Ascending aorta (tissue), 2 donors: ENCODE data around the gene DEPDC7. TPM values are rescaled to one million over a fixed set of nuclear protein-coding genes. Genes with fewer than 3 reads are reported as not detected.
A peak's percentile ranks its signal among the peaks of the same experiment; 100 is the strongest.

Experiments
- DNase-seq, 2 donors: peaks; one replicate each; pipeline ENCODE4 v3.0.0-alpha.2; 2019; ENCODE audit warnings: low spot score in 2 of 2
- H3K27ac ChIP-seq, 2 donors: fragments of 200-600 bp; sonication (generic); one replicate each; pipeline ENCODE4 v1.5.1; 2016 to 2017; ENCODE audit warnings: mild to moderate bottlenecking in 1 of 2
- H3K27me3 ChIP-seq: fragments of 200-600 bp; sonication (generic); one replicate; pipeline ENCODE4 v1.5.1; 2017
- H3K36me3 ChIP-seq, 2 donors: fragments of 200-600 bp; sonication (generic); one replicate each; pipeline ENCODE4 v1.5.1; 2016
- H3K4me1 ChIP-seq, 2 donors: fragments of 200-600 bp; sonication (generic); one replicate each; pipeline ENCODE4 v1.5.1; 2016 to 2017; ENCODE audit warnings: mild to moderate bottlenecking in 1 of 2
- H3K4me3 ChIP-seq, 2 donors: fragments of 200-600 bp; sonication (generic); one replicate each; pipeline ENCODE4 v1.5.1; 2016 to 2017; ENCODE audit warnings: mild to moderate bottlenecking in 1 of 2
- H3K9me3 ChIP-seq, 2 donors: fragments of 200-600 bp; sonication (generic); one replicate each; pipeline ENCODE4 v1.5.1; 2016
- intact Hi-C: fragments of 100-400 bp; cut with DNase I; formaldehyde crosslinking; loops from one replicate; pipeline ENCODE4 v1.15.1; 2023
- total RNA-seq: library from RNA; depleted of rRNA; stranded (reverse); fragments of >200 nt; gene quantifications from one replicate; pipeline ENCODE4 v1.1.0, GENCODE V29; 2016
- TF ChIP-seq, protein P1 (sequence below), 3 experiments: fragments of 200-600 bp in 2 of 3; fragments of 450-650 bp in 1 of 3; sonication (generic) in 2 of 3; IDR thresholded peaks; one replicate each; pipeline ENCODE4 v1.5.1; 2016 to 2019; ENCODE audit warnings: antibody characterized with exemption in 3 of 3, mild to moderate bottlenecking in 1 of 3, moderate library complexity in 1 of 3

Gene DEPDC7
- total RNA-seq, 1 donor from 2014 or later = not detected

DNA sequence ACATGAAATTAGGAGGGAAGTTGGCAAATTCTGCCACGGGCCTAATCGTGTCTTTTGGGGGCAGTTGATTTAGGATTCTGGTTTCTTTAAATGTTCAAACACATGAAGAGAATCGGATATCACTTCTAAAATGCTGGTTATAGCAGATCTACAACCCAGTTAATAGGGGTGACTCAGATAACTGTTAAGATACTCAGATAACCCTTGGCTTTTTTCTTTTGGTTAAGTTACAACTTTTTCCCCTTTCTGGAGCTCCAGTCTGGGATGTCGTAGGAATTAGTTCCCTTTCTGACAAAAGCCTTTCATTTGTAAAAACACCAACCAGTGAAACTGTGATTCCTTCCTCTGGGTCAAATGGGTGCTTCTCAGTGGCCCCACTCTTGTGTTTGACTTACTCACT lies 976 bp downstream of the DEPDC7 start:
- Histone ChIP-seq H3K4me1 (peaks cover 0 to 2% of the 10 kb centered on the region in 2 donors), H3K36me3 (no peaks in the 10 kb centered on the region), H3K27me3 (no peaks in the 10 kb centered on the region), H3K27ac (no peak overlapping the region), H3K9me3 (no peaks in the 10 kb centered on the region), H3K4me3 (peak overlapping the region; percentile 77 to 81)
- TF ChIP-seq, protein P1, sequence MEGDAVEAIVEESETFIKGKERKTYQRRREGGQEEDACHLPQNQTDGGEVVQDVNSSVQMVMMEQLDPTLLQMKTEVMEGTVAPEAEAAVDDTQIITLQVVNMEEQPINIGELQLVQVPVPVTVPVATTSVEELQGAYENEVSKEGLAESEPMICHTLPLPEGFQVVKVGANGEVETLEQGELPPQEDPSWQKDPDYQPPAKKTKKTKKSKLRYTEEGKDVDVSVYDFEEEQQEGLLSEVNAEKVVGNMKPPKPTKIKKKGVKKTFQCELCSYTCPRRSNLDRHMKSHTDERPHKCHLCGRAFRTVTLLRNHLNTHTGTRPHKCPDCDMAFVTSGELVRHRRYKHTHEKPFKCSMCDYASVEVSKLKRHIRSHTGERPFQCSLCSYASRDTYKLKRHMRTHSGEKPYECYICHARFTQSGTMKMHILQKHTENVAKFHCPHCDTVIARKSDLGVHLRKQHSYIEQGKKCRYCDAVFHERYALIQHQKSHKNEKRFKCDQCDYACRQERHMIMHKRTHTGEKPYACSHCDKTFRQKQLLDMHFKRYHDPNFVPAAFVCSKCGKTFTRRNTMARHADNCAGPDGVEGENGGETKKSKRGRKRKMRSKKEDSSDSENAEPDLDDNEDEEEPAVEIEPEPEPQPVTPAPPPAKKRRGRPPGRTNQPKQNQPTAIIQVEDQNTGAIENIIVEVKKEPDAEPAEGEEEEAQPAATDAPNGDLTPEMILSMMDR (IDR thresholded peaks at IDR 0.05) = no peak
- intact Hi-C loops = loop anchor here (1.0 kb wide), 1 partner anchor 23 kb away; the partner anchor contains the start of gene TCP11L1
- no peak for DNase-seq

DNA sequence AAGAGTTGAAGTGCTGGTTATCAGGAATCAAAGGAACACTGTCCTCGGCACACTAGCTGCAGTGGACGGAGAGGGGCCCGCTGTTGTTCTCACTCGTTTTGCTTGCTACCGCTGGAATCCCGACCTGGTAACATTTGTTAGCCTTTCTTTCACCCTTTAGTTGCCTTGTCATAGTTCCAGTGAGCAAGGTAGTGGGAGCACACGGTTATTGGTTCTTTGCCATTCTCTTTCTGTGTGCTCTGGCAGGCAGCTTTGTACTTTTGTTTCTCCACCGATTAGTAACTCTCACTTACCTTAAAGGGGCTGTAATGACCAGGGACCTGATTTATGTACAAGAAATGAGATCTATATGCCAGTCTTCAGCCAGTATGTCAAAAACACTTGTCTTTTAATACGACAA lies 1.8 kb downstream of the DEPDC7 start:
- TF ChIP-seq, protein P1 (IDR thresholded peaks at IDR 0.05) = no peak
- H3K4me3 ChIP-seq = no peak overlapping the region
- intact Hi-C loops = no loop called here

DNA sequence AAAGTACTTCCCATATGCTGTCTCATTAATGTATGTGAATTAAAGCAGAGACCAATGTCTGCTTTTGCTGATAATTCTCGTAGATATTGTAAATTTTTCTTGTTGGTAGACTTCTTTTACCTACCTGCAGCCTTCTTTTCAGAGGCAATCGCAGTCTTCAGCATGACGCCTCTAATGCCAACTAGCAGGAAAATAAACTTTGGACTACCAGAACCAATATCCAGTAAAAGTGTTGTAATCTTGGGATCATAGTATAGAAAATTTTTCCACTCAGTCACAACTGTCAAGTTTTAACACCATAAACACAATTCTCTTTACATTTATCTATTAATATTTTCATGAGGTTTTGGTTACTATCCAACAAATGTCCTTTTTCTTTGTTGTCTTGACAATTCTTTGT lies 2.3 kb downstream of the DEPDC7 start:
- Histone ChIP-seq H3K36me3 (no peaks in the 10 kb centered on the region), H3K27me3 (no peaks in the 10 kb centered on the region), H3K4me1 (peaks cover 0 to 2% of the 10 kb centered on the region in 2 donors), H3K9me3 (no peaks in the 10 kb centered on the region), H3K27ac (no peak overlapping the region), H3K4me3 (no peak overlapping the region)
- TF ChIP-seq, protein P1 (IDR thresholded peaks at IDR 0.05) = no peak
- no peak for DNase-seq
- intact Hi-C loops = no loop called here

More for the DNA sequence above, 1.8 kb downstream of the DEPDC7 start:
- peaks cover 0 to 2% of the 10 kb centered on the region in 2 donors for H3K4me1 ChIP-seq
- no peaks in the 10 kb centered on the region for H3K27me3 ChIP-seq
- H3K9me3 ChIP-seq = no peaks in the 10 kb centered on the region
- no peak for DNase-seq
- H3K36me3 ChIP-seq = no peaks in the 10 kb centered on the region
- no peak overlapping the region for H3K27ac ChIP-seq

DNA sequence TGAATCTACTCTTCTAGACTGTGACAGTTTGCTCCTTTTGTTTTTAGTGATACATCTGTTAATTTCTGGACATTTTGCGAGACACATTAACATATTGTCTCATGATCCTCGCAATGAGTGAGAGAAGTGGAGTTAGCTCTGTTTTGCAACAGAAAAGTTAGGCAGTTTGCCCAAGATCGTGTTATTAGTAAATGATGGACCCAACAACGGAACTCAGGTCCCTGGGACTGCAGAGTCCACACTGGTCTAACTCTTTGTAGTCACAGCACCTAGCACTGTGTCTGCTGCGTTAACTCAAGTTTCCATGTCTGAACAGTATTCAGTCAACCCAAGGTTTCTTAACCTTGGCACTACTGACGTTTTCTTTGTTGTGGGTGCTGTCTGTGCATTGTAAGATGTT lies 3.2 kb downstream of the DEPDC7 start:
- Histone ChIP-seq H3K27ac (no peak overlapping the region), H3K9me3 (no peaks in the 10 kb centered on the region), H3K4me1 (peaks cover 0 to 2% of the 10 kb centered on the region in 2 donors), H3K36me3 (no peaks in the 10 kb centered on the region), H3K4me3 (no peak overlapping the region), H3K27me3 (no peaks in the 10 kb centered on the region)
- no peak for DNase-seq
- intact Hi-C loops = no loop called here
- TF ChIP-seq, protein P1 (IDR thresholded peaks at IDR 0.05) = no peak

DNA sequence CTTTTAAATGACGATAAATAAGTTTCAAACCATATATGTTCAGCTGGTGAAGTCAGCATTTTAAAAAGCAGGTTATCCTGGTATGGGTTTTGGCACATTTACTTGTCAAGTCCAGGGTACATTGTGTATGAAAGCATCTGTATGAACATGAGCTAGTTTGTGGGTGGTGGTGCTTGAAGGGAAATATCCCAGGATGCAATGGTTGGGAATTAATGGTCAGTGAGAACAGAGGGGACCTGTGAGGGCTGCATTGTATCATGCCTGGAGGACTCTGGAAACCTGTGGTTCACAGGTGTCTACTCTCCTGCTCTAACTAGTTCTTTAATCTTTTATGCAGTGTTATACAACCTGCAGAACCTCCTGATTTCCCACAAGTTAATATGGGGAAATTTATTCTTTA lies 5.8 kb downstream of the DEPDC7 start:
- no peaks in the 10 kb centered on the region for H3K4me1 ChIP-seq
- H3K27ac ChIP-seq = no peak overlapping the region
- no peaks in the 10 kb centered on the region for H3K36me3 ChIP-seq
- DNase-seq = no peak
- TF ChIP-seq, protein P1 (IDR thresholded peaks at IDR 0.05) = no peak
- no peak overlapping the region for H3K4me3 ChIP-seq
- intact Hi-C loops = no loop called here
- no peaks in the 10 kb centered on the region for H3K9me3 ChIP-seq
- no peaks in the 10 kb centered on the region for H3K27me3 ChIP-seq

DNA sequence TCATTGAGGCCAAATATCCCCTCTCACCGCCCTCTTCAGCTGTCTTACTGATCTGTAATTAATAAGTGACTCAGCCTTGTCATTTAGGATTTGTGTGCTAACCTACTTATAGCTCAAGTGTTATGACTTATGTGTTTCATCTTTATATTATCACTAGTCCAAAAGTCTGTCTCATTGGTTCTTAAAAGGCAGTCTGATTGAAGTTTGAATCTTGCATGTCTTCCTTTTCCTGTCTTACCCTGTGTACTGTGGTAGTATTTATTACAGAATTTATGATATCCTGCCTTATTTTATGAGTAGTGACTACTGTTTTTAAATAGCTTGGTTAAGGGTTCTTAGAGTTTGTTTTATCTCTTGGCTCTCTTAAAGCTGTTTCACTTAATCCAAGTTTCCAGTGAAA lies 6.3 kb downstream of the DEPDC7 start:
- no peaks in the 10 kb centered on the region for H3K36me3 ChIP-seq
- intact Hi-C loops = no loop called here
- DNase-seq = no peak
- H3K27ac ChIP-seq = no peak overlapping the region
- TF ChIP-seq, protein P1 (IDR thresholded peaks at IDR 0.05) = no peak
- H3K27me3 ChIP-seq = no peaks in the 10 kb centered on the region
- no peaks in the 10 kb centered on the region for H3K4me1 ChIP-seq
- H3K9me3 ChIP-seq = no peaks in the 10 kb centered on the region
- H3K4me3 ChIP-seq = no peak overlapping the region
